Adrenal gland (tissue), 5 donors: ENCODE data around the gene PTK7.

ENCODE experiments used
- POLR2A ChIP-seq, 2 donors: fragments of 450-650 bp; IDR thresholded peaks; one replicate each; pipeline ENCODE4 v1.6.1; 2017; ENCODE audit warnings: antibody characterized with exemption in 2 of 2, mild to moderate bottlenecking in 2 of 2, moderate library complexity in 1 of 2
- TF ChIP-seq, protein P1 (sequence below), 6 experiments: fragments of 450-650 bp in 4 of 6; fragments of 200-600 bp in 2 of 6; sonication (generic) in 1 of 6; IDR thresholded peaks; 1 replicate in 5 of 6; 2 replicates in 1 of 6; pipeline versions ENCODE4 v1.5.1 to v1.8.0; 2016 to 2021; ENCODE audit warnings: antibody characterized with exemption in 6 of 6, mild to moderate bottlenecking in 2 of 6, moderate library complexity in 1 of 6
- donor health status: DM: no; HTN: no; CAD: no.

DNA sequence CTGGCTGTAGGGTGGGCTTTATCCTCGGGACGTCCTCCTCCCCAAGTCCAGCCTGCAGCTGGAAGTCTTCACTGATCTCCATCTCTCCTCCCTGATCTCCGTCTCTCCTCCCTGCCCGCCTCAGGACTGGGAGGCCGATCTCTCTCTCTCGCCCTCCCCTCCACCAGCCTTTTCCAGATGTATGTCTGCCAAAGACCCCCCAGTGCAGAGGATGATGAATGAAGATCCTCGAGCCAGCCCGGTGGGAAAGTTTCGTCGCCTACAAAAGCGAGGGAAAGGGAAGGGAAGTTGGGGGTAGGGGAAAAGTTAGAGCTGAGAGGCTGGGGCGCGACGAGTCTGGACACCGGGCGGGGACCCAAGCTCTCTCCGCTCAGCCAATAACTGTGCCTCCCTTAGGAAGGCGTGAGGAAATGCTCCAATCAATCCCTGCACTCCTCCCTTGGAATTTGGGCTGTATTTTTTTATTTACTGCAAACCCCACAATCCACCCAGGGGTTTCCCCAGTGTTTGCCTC is 94.4 kb downstream of the PTK7 start:
- no peak for TF ChIP-seq POLR2A (IDR thresholded peaks at IDR 0.05)
- TF ChIP-seq, protein P1, sequence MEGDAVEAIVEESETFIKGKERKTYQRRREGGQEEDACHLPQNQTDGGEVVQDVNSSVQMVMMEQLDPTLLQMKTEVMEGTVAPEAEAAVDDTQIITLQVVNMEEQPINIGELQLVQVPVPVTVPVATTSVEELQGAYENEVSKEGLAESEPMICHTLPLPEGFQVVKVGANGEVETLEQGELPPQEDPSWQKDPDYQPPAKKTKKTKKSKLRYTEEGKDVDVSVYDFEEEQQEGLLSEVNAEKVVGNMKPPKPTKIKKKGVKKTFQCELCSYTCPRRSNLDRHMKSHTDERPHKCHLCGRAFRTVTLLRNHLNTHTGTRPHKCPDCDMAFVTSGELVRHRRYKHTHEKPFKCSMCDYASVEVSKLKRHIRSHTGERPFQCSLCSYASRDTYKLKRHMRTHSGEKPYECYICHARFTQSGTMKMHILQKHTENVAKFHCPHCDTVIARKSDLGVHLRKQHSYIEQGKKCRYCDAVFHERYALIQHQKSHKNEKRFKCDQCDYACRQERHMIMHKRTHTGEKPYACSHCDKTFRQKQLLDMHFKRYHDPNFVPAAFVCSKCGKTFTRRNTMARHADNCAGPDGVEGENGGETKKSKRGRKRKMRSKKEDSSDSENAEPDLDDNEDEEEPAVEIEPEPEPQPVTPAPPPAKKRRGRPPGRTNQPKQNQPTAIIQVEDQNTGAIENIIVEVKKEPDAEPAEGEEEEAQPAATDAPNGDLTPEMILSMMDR (IDR thresholded peaks at IDR 0.05) = peak in 1 of 6 experiments; percentile 10
